Suprapubic skin (tissue), 4 donors: ENCODE data around the gene SRSF11. TPM values are rescaled to one million over a fixed set of nuclear protein-coding genes. Genes with fewer than 3 reads are reported as not detected.

ENCODE experiments used
- DNase-seq, 2 donors: peaks; one replicate each; pipeline ENCODE4 v3.0.0-alpha.2; 2019; ENCODE audit warnings: low spot score in 2 of 2
- H3K27ac ChIP-seq: fragments of 200-600 bp; sonication (generic); one replicate; pipeline ENCODE4 v1.5.1; 2019
- H3K27me3 ChIP-seq: fragments of 200-600 bp; sonication (generic); one replicate; pipeline ENCODE4 v1.5.1; 2019
- H3K36me3 ChIP-seq: fragments of 200-600 bp; sonication (generic); one replicate; pipeline ENCODE4 v1.5.1; 2019
- H3K4me1 ChIP-seq: fragments of 200-600 bp; sonication (generic); one replicate; pipeline ENCODE4 v1.5.1; 2019
- H3K4me3 ChIP-seq: fragments of 200-600 bp; sonication (generic); one replicate; pipeline ENCODE4 v1.5.1; 2019; ENCODE audit warnings: mild to moderate bottlenecking
- H3K9me3 ChIP-seq: fragments of 200-600 bp; sonication (generic); one replicate; pipeline ENCODE4 v1.5.1; 2019
- EP300 ChIP-seq: sonication (generic); formaldehyde crosslinking; IDR thresholded peaks from one replicate; pipeline ENCODE4 v1.6.1; 2017; ENCODE audit warnings: antibody characterized with exemption
- POLR2A ChIP-seq, 2 donors: fragments of 450-650 bp; IDR thresholded peaks; one replicate each; pipeline ENCODE4 v1.6.1; 2017; ENCODE audit warnings: antibody characterized with exemption in 2 of 2, mild to moderate bottlenecking in 2 of 2, moderate library complexity in 2 of 2
- POLR2AphosphoS5 ChIP-seq, 3 donors: sonication (generic); formaldehyde crosslinking; IDR thresholded peaks; one replicate each; pipeline ENCODE4 v1.6.1; 2017; ENCODE audit warnings: antibody characterized with exemption in 3 of 3
- whole genome bisulfite sequencing: methylation state at CpG from one replicate; pipeline ENCODE4 v1.1.5; 2018; 5-methylcytosine and 5-hydroxymethylcytosine counted together
- total RNA-seq, 4 donors: library from RNA; depleted of rRNA; stranded (reverse); fragments of >200 nt; gene quantifications; one replicate each; pipeline ENCODE4 v1.1.0, GENCODE V29; 2016
- TF ChIP-seq, protein P1 (sequence below), 2 donors: fragments of 200-600 bp in 1 of 2; fragments of 450-650 bp in 1 of 2; sonication (generic) in 1 of 2; IDR thresholded peaks; one replicate each; pipeline ENCODE4 v1.5.1; 2016 to 2019; ENCODE audit warnings: antibody characterized with exemption in 2 of 2, mild to moderate bottlenecking in 1 of 2, moderate library complexity in 1 of 2

SRSF11 gene
- total RNA-seq, 4 donors from 2014 or later = 104 to 419 (median 110) TPM

DNA sequence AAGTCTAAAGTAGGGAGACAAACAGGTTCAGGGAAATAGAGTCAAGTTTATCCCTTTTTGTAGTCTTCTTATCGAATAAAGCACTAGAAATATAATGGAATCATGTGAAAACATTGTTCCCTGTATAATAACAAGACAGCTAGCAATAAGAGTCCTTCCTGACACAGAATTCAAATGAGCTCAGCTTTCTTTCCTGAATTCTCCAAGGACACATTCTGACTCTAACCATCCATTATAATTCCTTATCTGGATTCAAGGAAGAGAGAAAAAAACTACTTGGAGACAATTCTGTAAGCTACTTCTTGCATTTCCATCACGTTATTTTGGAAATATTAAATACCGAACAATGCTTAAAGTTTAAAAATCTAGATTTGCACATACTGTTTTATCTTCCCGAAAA, 74.6 kb downstream of the SRSF11 start:
- Histone ChIP-seq H3K4me3 (no peak overlapping the region), H3K36me3 (peaks cover 73% of the 10 kb centered on the region), H3K27ac (no peak overlapping the region), H3K9me3 (no peaks in the 10 kb centered on the region), H3K27me3 (no peaks in the 10 kb centered on the region), H3K4me1 (no peaks in the 10 kb centered on the region)
- no peak for DNase-seq
- 88% methylated on average over 4 of the region's 4 CpGs for WGBS
- TF ChIP-seq, protein P1, sequence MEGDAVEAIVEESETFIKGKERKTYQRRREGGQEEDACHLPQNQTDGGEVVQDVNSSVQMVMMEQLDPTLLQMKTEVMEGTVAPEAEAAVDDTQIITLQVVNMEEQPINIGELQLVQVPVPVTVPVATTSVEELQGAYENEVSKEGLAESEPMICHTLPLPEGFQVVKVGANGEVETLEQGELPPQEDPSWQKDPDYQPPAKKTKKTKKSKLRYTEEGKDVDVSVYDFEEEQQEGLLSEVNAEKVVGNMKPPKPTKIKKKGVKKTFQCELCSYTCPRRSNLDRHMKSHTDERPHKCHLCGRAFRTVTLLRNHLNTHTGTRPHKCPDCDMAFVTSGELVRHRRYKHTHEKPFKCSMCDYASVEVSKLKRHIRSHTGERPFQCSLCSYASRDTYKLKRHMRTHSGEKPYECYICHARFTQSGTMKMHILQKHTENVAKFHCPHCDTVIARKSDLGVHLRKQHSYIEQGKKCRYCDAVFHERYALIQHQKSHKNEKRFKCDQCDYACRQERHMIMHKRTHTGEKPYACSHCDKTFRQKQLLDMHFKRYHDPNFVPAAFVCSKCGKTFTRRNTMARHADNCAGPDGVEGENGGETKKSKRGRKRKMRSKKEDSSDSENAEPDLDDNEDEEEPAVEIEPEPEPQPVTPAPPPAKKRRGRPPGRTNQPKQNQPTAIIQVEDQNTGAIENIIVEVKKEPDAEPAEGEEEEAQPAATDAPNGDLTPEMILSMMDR (IDR thresholded peaks at IDR 0.05) = no peak
- TF ChIP-seq POLR2AphosphoS5 (IDR thresholded peaks at IDR 0.05) (no peak), EP300 (no peak), POLR2A (IDR thresholded peaks at IDR 0.05) (no peak)

DNA sequence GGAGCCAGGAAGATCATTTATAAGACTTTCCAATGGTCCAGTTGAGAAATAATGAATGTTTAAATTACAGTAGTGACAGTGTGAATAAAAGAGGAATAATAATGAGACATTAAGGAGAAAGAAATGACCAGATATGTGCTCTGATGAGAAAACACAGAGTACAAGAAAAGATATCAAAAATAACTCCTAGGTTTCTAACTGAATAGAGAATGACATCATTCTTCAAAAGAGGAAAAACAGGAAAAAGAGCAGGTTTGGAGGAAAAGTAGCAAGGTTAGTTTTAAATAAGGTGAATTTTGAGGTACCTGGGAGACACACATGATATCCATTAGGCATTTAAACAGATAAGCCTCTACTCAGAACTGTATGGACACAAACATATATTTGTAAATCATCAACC, 78.3 kb downstream of the SRSF11 start:
- TF ChIP-seq POLR2A (IDR thresholded peaks at IDR 0.05) (no peak), POLR2AphosphoS5 (IDR thresholded peaks at IDR 0.05) (no peak), EP300 (no peak)
- TF ChIP-seq, protein P1 (IDR thresholded peaks at IDR 0.05) = no peak

More for the DNA sequence above, 78.3 kb downstream of the SRSF11 start:
- Histone ChIP-seq H3K36me3 (peaks cover 40% of the 10 kb centered on the region), H3K9me3 (no peaks in the 10 kb centered on the region), H3K4me3 (no peak overlapping the region), H3K27ac (no peak overlapping the region), H3K27me3 (no peaks in the 10 kb centered on the region), H3K4me1 (no peaks in the 10 kb centered on the region)
- no peak for DNase-seq

Other genes starting within 250 kb of the SRSF11 start
- 10 to 100 TPM in 2 of 4 donors, 1 to 10 TPM in 2; 8.6 to 14.4 (median 10.4) TPM for gene LRRC40, start 15.8 kb upstream of the SRSF11 start, total RNA-seq
- 10 to 100 TPM; 21.5 to 36.2 (median 25.7) TPM for gene ANKRD13C, start 133.3 kb downstream of the SRSF11 start, total RNA-seq
- gene CTH, start 189.9 kb downstream of the SRSF11 start, total RNA-seq = 1 to 10 TPM in 3 of 4 donors, under 1 TPM in 1; 0.89 to 3.9 (median 2.2) TPM